Measurements from ENCODE around the gene ASPDH. TPM values are rescaled to one million over a fixed set of nuclear protein-coding genes. Genes with fewer than 3 reads are reported as not detected.

Gene ASPDH
- total RNA-seq, 1 experiment from 2014 or later, result not detected

GRCh38 chr19:50550594-50550966 lies 36.9 kb upstream of the ASPDH start:
- TF ChIP-seq ELF4 (CRISPR knock-in tag; IDR thresholded peaks at IDR 0.05; ENCODE audit: low read depth), result no peak
- TF ChIP-seq, protein P1, sequence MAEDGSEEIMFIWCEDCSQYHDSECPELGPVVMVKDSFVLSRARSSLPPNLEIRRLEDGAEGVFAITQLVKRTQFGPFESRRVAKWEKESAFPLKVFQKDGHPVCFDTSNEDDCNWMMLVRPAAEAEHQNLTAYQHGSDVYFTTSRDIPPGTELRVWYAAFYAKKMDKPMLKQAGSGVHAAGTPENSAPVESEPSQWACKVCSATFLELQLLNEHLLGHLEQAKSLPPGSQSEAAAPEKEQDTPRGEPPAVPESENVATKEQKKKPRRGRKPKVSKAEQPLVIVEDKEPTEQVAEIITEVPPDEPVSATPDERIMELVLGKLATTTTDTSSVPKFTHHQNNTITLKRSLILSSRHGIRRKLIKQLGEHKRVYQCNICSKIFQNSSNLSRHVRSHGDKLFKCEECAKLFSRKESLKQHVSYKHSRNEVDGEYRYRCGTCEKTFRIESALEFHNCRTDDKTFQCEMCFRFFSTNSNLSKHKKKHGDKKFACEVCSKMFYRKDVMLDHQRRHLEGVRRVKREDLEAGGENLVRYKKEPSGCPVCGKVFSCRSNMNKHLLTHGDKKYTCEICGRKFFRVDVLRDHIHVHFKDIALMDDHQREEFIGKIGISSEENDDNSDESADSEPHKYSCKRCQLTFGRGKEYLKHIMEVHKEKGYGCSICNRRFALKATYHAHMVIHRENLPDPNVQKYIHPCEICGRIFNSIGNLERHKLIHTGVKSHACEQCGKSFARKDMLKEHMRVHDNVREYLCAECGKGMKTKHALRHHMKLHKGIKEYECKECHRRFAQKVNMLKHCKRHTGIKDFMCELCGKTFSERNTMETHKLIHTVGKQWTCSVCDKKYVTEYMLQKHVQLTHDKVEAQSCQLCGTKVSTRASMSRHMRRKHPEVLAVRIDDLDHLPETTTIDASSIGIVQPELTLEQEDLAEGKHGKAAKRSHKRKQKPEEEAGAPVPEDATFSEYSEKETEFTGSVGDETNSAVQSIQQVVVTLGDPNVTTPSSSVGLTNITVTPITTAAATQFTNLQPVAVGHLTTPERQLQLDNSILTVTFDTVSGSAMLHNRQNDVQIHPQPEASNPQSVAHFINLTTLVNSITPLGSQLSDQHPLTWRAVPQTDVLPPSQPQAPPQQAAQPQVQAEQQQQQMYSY (CRISPR knock-in tag; IDR thresholded peaks at IDR 0.05), result peak; percentile 23; the same call in 1 of the 2 replicates
- H3K27ac Mint-ChIP-seq, result no peak overlapping the region
- ATAC-seq (no peak), DNase-seq (ENCODE audit: low spot score) (no peak)
- H3K36me3 Mint-ChIP-seq, result no peaks in the 10 kb centered on the region
- H3K27me3 Mint-ChIP-seq (ENCODE audit: low read depth), result peaks cover 59% of the 10 kb centered on the region
- ChIA-PET POLR2A (no interaction called here), CTCF (interaction anchor here (0.6 to 1.7 kb wide), 4 partner anchors 13 to 544 kb away, joined by 3 to 10 read pairs (median 4); no protein-coding TSS in a partner anchor)
- H3K4me1 Mint-ChIP-seq, result peaks cover 24% of the 10 kb centered on the region
- H3K9me3 Mint-ChIP-seq, result no peaks in the 10 kb centered on the region
- H3K4me3 Mint-ChIP-seq, result peak overlapping the region; percentile 91

DNA sequence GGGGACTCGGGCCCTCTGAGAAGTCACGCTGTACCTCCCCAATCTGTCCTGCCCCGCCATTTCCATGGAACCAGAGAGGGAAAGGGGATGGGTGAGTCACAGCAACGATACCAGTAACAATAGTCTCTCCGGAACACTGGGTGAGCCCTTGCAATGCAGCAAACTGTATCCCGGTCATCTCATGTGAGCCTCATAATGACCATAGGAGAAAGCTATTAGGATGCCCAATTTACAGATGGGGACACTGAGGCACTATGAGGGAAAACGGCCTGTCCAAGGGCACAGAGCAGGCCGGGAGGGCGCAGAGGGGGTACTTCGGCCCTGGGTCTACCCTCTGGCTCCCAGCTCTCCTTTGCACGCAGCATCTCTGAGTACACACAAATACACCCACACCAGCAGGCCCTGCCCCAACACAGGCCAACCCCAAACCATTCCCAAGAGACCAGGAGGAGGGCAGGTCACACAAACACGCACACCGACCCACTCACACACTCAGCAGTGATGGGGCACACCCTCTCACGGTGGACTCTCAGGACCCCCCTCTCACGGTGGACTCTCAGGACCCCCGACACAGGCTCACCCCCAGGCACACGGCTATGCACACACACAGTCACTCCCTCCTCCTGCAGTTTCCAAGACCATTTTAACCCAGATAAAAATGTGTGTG lies 36.3 kb upstream of the ASPDH start:
- no peak overlapping the region for H3K27ac Mint-ChIP-seq
- no peak for ATAC-seq
- H3K27me3 Mint-ChIP-seq (ENCODE audit: low read depth), result peaks cover 54% of the 10 kb centered on the region

DNA sequence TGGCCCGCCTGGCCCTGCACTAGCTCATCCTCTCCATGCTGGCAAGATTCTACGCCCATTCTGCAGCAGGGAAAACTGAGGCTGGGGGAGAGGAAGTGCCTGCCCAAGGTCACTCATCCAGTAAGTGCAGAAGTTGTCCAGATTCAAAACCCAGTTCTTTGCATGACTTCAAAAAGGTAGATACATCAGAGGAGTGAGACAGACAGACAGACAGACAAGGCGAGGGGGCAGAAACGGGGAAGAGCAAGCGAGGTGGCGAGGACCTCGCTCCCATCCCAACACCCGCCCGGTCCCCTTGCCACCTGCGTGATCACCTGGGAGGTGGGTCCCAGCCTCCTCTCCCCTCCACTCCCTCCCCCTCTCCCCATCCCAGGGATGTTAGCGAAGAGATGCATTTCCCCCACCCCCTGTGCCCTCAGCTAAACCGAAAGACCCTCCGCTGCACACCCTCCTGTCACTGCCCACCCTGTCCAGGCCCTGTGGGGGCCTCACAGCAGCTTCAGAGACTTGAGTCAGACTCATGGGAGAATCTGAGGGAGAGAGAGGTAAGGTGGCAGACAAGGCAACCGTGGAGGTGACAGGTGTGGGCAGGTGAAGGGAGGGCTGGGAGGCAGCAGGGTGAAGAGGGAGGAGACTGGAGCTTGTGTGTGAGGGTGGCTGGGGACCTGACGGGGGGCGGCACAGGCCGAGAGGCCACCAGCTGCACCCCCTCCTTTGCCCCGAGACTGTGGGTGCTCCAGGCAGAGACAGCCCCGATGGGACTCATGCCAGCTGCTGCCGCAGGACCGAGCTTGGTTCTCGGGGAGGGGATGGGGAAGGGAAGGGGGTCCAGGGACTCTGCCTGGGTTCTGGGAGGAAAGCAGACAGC lies 35.6 kb upstream of the ASPDH start:
- H3K4me3 Mint-ChIP-seq, result no peak overlapping the region
- no peaks in the 10 kb centered on the region for H3K36me3 Mint-ChIP-seq
- ChIA-PET CTCF (interaction anchor here (0.6 to 1.6 kb wide), 5 partner anchors 9 to 790 kb away, joined by 3 to 10 read pairs (median 5); no protein-coding TSS in a partner anchor), POLR2A (interaction anchor here (0.6 kb wide), 1 partner anchor 58 kb away, joined by 3 read pairs; no protein-coding TSS in a partner anchor)
- H3K9me3 Mint-ChIP-seq, result no peaks in the 10 kb centered on the region
- DNase-seq (ENCODE audit: low spot score) (no peak), ATAC-seq (no peak)
- H3K4me1 Mint-ChIP-seq, result peaks cover 19% of the 10 kb centered on the region
- no peak overlapping the region for H3K27ac Mint-ChIP-seq
- H3K27me3 Mint-ChIP-seq (ENCODE audit: low read depth), result peaks cover 47% of the 10 kb centered on the region
- TF ChIP-seq GRHL2 (CRISPR knock-in tag; IDR thresholded peaks at IDR 0.05; ENCODE audit: insufficient replicate concordance, severe bottlenecking) (no peak), ZNF416 (CRISPR knock-in tag; IDR thresholded peaks at IDR 0.05) (no peak), ZNF281 (CRISPR knock-in tag; IDR thresholded peaks at IDR 0.05) (no peak), CTCF (IDR thresholded peaks at IDR 0.05) (no peak), ZNF232 (CRISPR knock-in tag; IDR thresholded peaks at IDR 0.05) (no peak)
- TF ChIP-seq, protein P2, sequence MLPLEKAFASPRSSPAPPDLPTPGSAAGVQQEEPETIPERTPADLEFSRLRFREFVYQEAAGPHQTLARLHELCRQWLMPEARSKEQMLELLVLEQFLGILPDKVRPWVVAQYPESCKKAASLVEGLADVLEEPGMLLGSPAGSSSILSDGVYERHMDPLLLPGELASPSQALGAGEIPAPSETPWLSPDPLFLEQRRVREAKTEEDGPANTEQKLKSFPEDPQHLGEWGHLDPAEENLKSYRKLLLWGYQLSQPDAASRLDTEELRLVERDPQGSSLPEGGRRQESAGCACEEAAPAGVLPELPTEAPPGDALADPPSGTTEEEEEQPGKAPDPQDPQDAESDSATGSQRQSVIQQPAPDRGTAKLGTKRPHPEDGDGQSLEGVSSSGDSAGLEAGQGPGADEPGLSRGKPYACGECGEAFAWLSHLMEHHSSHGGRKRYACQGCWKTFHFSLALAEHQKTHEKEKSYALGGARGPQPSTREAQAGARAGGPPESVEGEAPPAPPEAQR (CRISPR knock-in tag; IDR thresholded peaks at IDR 0.05), result no peak

More for the DNA sequence above, 36.3 kb upstream of the ASPDH start:
- Mint-ChIP-seq H3K9me3 (no peaks in the 10 kb centered on the region), H3K4me3 (peak overlapping the region; percentile 91), H3K36me3 (no peaks in the 10 kb centered on the region), H3K4me1 (peaks cover 19% of the 10 kb centered on the region)
- no peak for DNase-seq (ENCODE audit: low spot score)
- TF ChIP-seq TP53 (CRISPR knock-in tag; IDR thresholded peaks at IDR 0.05), result no peak
- TF ChIP-seq, protein P3, sequence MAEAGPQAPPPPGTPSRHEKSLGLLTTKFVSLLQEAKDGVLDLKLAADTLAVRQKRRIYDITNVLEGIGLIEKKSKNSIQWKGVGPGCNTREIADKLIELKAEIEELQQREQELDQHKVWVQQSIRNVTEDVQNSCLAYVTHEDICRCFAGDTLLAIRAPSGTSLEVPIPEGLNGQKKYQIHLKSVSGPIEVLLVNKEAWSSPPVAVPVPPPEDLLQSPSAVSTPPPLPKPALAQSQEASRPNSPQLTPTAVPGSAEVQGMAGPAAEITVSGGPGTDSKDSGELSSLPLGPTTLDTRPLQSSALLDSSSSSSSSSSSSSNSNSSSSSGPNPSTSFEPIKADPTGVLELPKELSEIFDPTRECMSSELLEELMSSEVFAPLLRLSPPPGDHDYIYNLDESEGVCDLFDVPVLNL (CRISPR knock-in tag; IDR thresholded peaks at IDR 0.05; ENCODE audit: borderline replicate concordance, low read depth), result no peak
- TF ChIP-seq ZNF416 (CRISPR knock-in tag; IDR thresholded peaks at IDR 0.05), result no peak
- TF ChIP-seq NFYB (CRISPR knock-in tag; conservative IDR thresholded peaks at IDR 0.05; ENCODE audit: low read depth), result no peak
- TF ChIP-seq HMGA2 (CRISPR knock-in tag; IDR thresholded peaks at IDR 0.05), result no peak
- no peak for TF ChIP-seq TEAD1 (CRISPR knock-in tag; IDR thresholded peaks at IDR 0.05)
- no peak for TF ChIP-seq ZNF671 (CRISPR knock-in tag; IDR thresholded peaks at IDR 0.05)
- no peak for TF ChIP-seq KAT7 (CRISPR knock-in tag; IDR thresholded peaks at IDR 0.05; ENCODE audit: borderline replicate concordance)
- TF ChIP-seq, protein P4, sequence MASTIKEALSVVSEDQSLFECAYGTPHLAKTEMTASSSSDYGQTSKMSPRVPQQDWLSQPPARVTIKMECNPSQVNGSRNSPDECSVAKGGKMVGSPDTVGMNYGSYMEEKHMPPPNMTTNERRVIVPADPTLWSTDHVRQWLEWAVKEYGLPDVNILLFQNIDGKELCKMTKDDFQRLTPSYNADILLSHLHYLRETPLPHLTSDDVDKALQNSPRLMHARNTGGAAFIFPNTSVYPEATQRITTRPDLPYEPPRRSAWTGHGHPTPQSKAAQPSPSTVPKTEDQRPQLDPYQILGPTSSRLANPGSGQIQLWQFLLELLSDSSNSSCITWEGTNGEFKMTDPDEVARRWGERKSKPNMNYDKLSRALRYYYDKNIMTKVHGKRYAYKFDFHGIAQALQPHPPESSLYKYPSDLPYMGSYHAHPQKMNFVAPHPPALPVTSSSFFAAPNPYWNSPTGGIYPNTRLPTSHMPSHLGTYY (CRISPR knock-in tag; IDR thresholded peaks at IDR 0.05), result no peak
- ChIA-PET CTCF (interaction anchor here (0.6 to 1.6 kb wide), 5 partner anchors 10 to 789 kb away, joined by 3 to 10 read pairs (median 5); no protein-coding TSS in a partner anchor), POLR2A (interaction anchor here (0.6 kb wide), 1 partner anchor 58 kb away, joined by 3 read pairs; no protein-coding TSS in a partner anchor)

Data from WTC11 (cell line).